HG03060 (cell line): ENCODE data around the gene RHOBTB3.
"Not testable (repeated sequence)": the region's sequence is repeated elsewhere in the genome, so short reads cannot be mapped to it uniquely, and the experiment has no call there.

Experiments
- ATAC-seq: cut with Tn5 transposase; IDR thresholded peaks from one replicate; pipeline ENCODE4 v1.9.1; 2021; ENCODE audit warnings: low read depth, moderate number of reproducible peaks; ENCODE audit not compliant: unreplicated experiment

Gene RHOBTB3

GRCh38 chr5:95730730-95731570 is at the start of gene RHOBTB3:
RHOBTB3 (plus strand) TSS chr5:95731336; CDS start chr5:95731683, 347 bp downstream.
- ATAC-seq: no peak

GRCh38 chr5:95682891-95683290 is 48.2 kb upstream of the RHOBTB3 start, which contains the start of gene SPATA9:
SPATA9 (minus strand) TSS chr5:95682991; CDS start chr5:95682854, 137 bp downstream.
- ATAC-seq: no peak

- ATAC-seq: no peak
Observed at GRCh38 chr5:95684361-95684760, 46.8 kb upstream of the RHOBTB3 start.

GRCh38 chr5:95686651-95687050 is 44.5 kb upstream of the RHOBTB3 start:
- no peak for ATAC-seq

GRCh38 chr5:95689680-95690079 is 41.5 kb upstream of the RHOBTB3 start:
- ATAC-seq: no peak

- ATAC-seq: no peak
Observed at GRCh38 chr5:95690333-95690732, 40.8 kb upstream of the RHOBTB3 start.

- ATAC-seq: no peak
Observed at GRCh38 chr5:95697781-95698681, 33.1 kb upstream of the RHOBTB3 start.

GRCh38 chr5:95699337-95699736 is 31.8 kb upstream of the RHOBTB3 start:
- ATAC-seq: no peak

- ATAC-seq: no peak
Observed at GRCh38 chr5:95701074-95701473, 30.1 kb upstream of the RHOBTB3 start.

- ATAC-seq: no peak
Observed at GRCh38 chr5:95704150-95704549, 27.0 kb upstream of the RHOBTB3 start.

GRCh38 chr5:95706196-95706595 is 24.9 kb upstream of the RHOBTB3 start:
- ATAC-seq: not testable (repeated sequence)

- ATAC-seq: no peak
Observed at GRCh38 chr5:95707055-95707454, 24.1 kb upstream of the RHOBTB3 start.

GRCh38 chr5:95707534-95708188 is 23.5 kb upstream of the RHOBTB3 start:
- ATAC-seq: not testable (repeated sequence)

- no peak for ATAC-seq
Observed at GRCh38 chr5:95708876-95709275, 22.3 kb upstream of the RHOBTB3 start.

GRCh38 chr5:95709967-95710650 is 21.0 kb upstream of the RHOBTB3 start:
- no peak for ATAC-seq

GRCh38 chr5:95710651-95711500 is 20.3 kb upstream of the RHOBTB3 start:
- ATAC-seq: not testable (repeated sequence)

- no peak for ATAC-seq
Observed at GRCh38 chr5:95711501-95712346, 19.4 kb upstream of the RHOBTB3 start.

GRCh38 chr5:95712347-95712958 is 18.7 kb upstream of the RHOBTB3 start:
- no peak for ATAC-seq
